Breast epithelium (tissue), 3 donors: ENCODE results near the gene MCRIP1.

Experiments used
- POLR2A ChIP-seq: fragments of 450-650 bp; IDR thresholded peaks from one replicate; pipeline ENCODE4 v1.6.1; 2016; ENCODE audit warnings: antibody characterized with exemption, mild to moderate bottlenecking, moderate library complexity
- POLR2AphosphoS5 ChIP-seq, 3 donors: sonication (generic); formaldehyde crosslinking; IDR thresholded peaks; one replicate each; pipeline ENCODE4 v1.6.1; 2017; ENCODE audit warnings: antibody characterized with exemption in 3 of 3
- TF ChIP-seq, protein P1 (sequence below), 3 donors: fragments of 450-650 bp; IDR thresholded peaks; one replicate each; pipeline ENCODE4 v1.5.1; 2016 to 2017; ENCODE audit warnings: antibody characterized with exemption in 3 of 3, mild to moderate bottlenecking in 3 of 3, moderate library complexity in 3 of 3

- TF ChIP-seq, protein P1, sequence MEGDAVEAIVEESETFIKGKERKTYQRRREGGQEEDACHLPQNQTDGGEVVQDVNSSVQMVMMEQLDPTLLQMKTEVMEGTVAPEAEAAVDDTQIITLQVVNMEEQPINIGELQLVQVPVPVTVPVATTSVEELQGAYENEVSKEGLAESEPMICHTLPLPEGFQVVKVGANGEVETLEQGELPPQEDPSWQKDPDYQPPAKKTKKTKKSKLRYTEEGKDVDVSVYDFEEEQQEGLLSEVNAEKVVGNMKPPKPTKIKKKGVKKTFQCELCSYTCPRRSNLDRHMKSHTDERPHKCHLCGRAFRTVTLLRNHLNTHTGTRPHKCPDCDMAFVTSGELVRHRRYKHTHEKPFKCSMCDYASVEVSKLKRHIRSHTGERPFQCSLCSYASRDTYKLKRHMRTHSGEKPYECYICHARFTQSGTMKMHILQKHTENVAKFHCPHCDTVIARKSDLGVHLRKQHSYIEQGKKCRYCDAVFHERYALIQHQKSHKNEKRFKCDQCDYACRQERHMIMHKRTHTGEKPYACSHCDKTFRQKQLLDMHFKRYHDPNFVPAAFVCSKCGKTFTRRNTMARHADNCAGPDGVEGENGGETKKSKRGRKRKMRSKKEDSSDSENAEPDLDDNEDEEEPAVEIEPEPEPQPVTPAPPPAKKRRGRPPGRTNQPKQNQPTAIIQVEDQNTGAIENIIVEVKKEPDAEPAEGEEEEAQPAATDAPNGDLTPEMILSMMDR (IDR thresholded peaks at IDR 0.05): no peak
- TF ChIP-seq POLR2A (no peak), POLR2AphosphoS5 (IDR thresholded peaks at IDR 0.05) (no peak)
Observed at GRCh38 chr17:81858967-81859905, 26.1 kb upstream of the MCRIP1 start.
